Left lung (tissue), 10 donors: ENCODE measurements around the gene ITGA1. TPM values are rescaled to one million over a fixed set of nuclear protein-coding genes. Genes with fewer than 3 reads are reported as not detected.

Source experiments
- ATAC-seq: fragments of 200-7000 bp; cut with Tn5 transposase; one replicate; pipeline ENCODE4 v1.9.1; 2020; ENCODE audit warnings: moderate library complexity
- DNase-seq, 4 donors: peaks; one replicate each; pipeline ENCODE4 v3.0.0-alpha.2; 2013 to 2020
- H3K27ac ChIP-seq, 2 donors: fragments of 200-600 bp; sonication (generic) in 1 of 2; one replicate each; pipeline versions ENCODE4 v1.5.0 to v1.8.0; 2020 to 2021
- H3K27me3 ChIP-seq, 2 donors: fragments of 200-600 bp; sonication (generic) in 1 of 2; one replicate each; pipeline versions ENCODE4 v1.5.0 to v1.8.0; 2020 to 2021
- H3K36me3 ChIP-seq, 2 donors: fragments of 200-600 bp; sonication (generic) in 1 of 2; one replicate each; pipeline versions ENCODE4 v1.5.0 to v1.8.0; 2020 to 2021
- H3K4me1 ChIP-seq, 2 donors: fragments of 200-600 bp; one replicate each; pipeline ENCODE4 v1.8.0; 2021
- H3K4me3 ChIP-seq, 2 donors: fragments of 200-600 bp; sonication (generic) in 1 of 2; one replicate each; pipeline versions ENCODE4 v1.5.0 to v1.8.0; 2020 to 2021; ENCODE audit warnings: mild to moderate bottlenecking in 1 of 2
- H3K9me3 ChIP-seq, 2 donors: fragments of 200-600 bp; sonication (generic) in 1 of 2; one replicate each; pipeline versions ENCODE4 v1.5.0 to v1.8.0; 2020 to 2021
- CTCF ChIP-seq, 2 donors: fragments of 200-600 bp; sonication (generic) in 1 of 2; IDR thresholded peaks; one replicate each; pipeline versions ENCODE4 v1.5.0 to v1.8.0; 2021; ENCODE audit warnings: antibody characterized with exemption in 2 of 2
- intact Hi-C, 2 donors: fragments of 100-400 bp; cut with DNase I; formaldehyde crosslinking; loops; one replicate each; pipeline versions ENCODE4 v1.11.2 to v1.14.2; 2022
- polyA plus RNA-seq, 6 donors: library from polyadenylated mRNA; unstranded; fragments of 120-200 nt; gene quantifications; one replicate each; pipeline ENCODE4 v1.2.1, GENCODE V29; 2013; ENCODE audit not compliant: insufficient read length in 6 of 6
- total RNA-seq, 2 donors: library from RNA; stranded (reverse); fragmentation: NEBNext Ultra II Directional; extraction: Animal tissue kit (Norgen Biotek cat#: 25700); gene quantifications; one replicate each; pipeline ENCODE4 v1.2.1, GENCODE V29; 2021
- donor health status: DM: no; HTN: yes; CAD: no.
- donor health status: DM: no; HTN: no; CAD: no.

The ITGA1 gene
- total and polyA plus RNA-seq, 8 donors = 67.8 to 127 (median 88.2) TPM

DNA sequence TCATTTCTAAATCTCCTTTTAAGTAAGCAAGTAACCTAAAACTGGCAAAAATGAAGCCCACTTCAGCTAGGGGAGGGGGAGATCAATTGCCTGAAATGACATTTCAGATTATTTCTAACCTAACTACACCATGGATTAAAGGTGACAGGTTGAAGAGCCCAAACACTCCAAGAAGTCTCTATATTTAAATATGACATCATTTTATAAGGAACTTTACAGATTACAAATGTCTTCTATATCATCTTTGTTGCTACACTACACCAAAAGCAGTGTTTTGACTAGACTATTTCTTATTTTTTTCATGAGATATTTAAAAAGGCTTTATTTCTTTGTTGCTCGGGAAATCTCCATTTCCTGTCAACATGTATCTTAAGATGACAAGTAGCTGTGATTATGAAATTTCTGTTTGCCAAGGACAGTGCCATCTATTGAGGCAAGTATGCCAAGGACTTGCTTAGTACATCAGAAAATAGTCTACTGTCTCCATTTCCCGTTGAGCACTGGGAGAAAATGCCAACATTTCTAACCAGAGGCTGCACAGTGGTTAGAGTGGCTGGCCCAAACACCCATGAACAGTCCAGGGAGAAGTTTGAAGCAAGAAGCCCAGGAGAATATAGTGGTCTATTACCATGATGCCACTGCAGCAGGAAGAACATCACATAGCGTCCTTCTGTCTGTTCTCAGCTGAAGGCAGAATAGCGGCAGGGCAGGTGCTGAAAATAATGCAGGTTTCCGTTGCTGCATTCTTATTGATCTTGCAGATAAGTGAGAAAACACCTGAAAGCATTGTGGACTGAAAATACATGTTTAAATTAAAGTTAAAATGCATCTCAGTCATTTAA lies 108.1 kb downstream of the ITGA1 start:
- ATAC-seq (peak; percentile 16), DNase-seq (peak in 1 of 4 donors; percentile 42)
- H3K36me3 ChIP-seq = no peaks in the 10 kb centered on the region
- no peak overlapping the region for H3K4me3 ChIP-seq
- H3K27ac ChIP-seq = peak overlapping the region; percentile 35 to 60
- H3K4me1 ChIP-seq = peaks cover 6 to 21% of the 10 kb centered on the region in 2 donors
- no peaks in the 10 kb centered on the region for H3K9me3 ChIP-seq
- intact Hi-C loops = loop anchor here in 1 of 2 donors (10.0 kb wide), 1 partner anchor 91 kb away; no protein-coding TSS in a partner anchor
- H3K27me3 ChIP-seq = no peaks in the 10 kb centered on the region
- TF ChIP-seq CTCF (IDR thresholded peaks at IDR 0.05) = no peak

GRCh38 chr5:52896534-52897237 lies 109.0 kb downstream of the ITGA1 start:
- Histone ChIP-seq H3K4me3 (no peak overlapping the region), H3K36me3 (peaks cover 0 to 4% of the 10 kb centered on the region in 2 donors), H3K4me1 (peaks cover 6 to 21% of the 10 kb centered on the region in 2 donors), H3K27ac (no peak overlapping the region), H3K9me3 (no peaks in the 10 kb centered on the region), H3K27me3 (no peaks in the 10 kb centered on the region)
- no peak for TF ChIP-seq CTCF (IDR thresholded peaks at IDR 0.05)
- ATAC-seq (no peak), DNase-seq (no peak)
- intact Hi-C loops = loop anchor here in 1 of 2 donors (10.0 kb wide), 1 partner anchor 92 kb away; no protein-coding TSS in a partner anchor

DNA sequence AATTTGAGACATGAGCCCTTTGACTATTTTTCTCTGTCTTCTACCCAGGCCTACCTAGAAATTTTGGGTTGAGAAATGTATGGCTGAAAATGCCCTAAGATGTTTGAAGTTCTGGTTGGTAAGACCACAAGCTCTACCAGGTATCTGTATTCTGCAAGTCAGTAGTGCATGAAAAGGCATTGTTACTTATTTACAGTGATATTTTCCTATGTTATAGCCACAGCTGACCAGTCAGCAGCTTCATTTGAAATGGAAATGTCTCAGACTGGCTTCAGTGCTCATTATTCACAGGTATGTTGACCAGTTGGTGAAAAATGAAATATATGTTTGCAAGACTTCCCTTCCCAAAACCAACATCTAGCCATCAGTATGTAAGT lies 109.5 kb downstream of the ITGA1 start:
- intact Hi-C loops = loop anchor here in 1 of 2 donors (10.0 kb wide), 1 partner anchor 92 kb away; no protein-coding TSS in a partner anchor
- no peak for TF ChIP-seq CTCF (IDR thresholded peaks at IDR 0.05)

DNA sequence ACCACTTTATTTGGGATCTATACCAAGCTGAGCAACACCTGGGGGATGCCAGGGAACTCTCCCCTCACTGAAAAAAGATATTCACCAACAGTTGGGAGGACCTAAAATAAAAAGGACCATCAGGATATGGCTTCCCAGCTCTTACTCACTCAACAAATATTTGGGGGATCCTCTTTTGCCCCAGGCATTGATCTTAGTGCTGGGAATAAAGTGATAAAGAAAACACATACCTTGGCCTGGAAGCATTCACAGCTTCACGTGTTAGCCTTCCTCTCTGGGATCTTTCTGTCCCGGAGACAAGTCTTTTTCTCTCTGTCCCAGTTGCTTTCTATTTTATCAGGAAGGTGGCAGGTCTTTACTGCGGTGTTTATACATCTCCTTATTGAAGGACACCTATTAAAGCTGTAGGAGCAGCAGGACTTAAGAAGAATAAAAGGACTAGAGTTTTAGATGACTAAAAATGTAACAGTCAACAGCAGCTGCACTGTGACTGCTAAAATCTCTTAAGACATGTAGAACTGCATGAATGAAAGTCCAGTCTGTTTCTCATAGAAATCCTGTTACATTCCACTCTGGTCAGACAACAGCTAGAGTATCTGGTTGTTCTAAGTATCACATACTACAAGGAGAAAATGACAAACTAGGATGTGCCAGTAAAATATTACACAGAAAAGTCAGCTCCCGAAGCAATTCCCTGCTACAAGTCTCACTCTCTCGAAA lies 111.4 kb downstream of the ITGA1 start:
- ATAC-seq (no peak), DNase-seq (no peak)
- no peak overlapping the region for H3K4me3 ChIP-seq
- intact Hi-C loops = loop anchor here in 1 of 2 donors (10.0 kb wide), 1 partner anchor 94 kb away; no protein-coding TSS in a partner anchor
- TF ChIP-seq CTCF (IDR thresholded peaks at IDR 0.05) = no peak
- H3K9me3 ChIP-seq = no peaks in the 10 kb centered on the region
- H3K27ac ChIP-seq = no peak overlapping the region
- peaks cover 0 to 4% of the 10 kb centered on the region in 2 donors for H3K36me3 ChIP-seq
- H3K27me3 ChIP-seq = no peaks in the 10 kb centered on the region
- H3K4me1 ChIP-seq = peaks cover 3 to 8% of the 10 kb centered on the region in 2 donors

More for the DNA sequence above, 109.5 kb downstream of the ITGA1 start:
- no peak for DNase-seq
- peaks cover 3 to 16% of the 10 kb centered on the region in 2 donors for H3K4me1 ChIP-seq
- no peak overlapping the region for H3K27ac ChIP-seq
- H3K27me3 ChIP-seq = no peaks in the 10 kb centered on the region
- H3K4me3 ChIP-seq = no peak overlapping the region
- no peaks in the 10 kb centered on the region for H3K9me3 ChIP-seq
- no peak for ATAC-seq
- H3K36me3 ChIP-seq = peaks cover 0 to 4% of the 10 kb centered on the region in 2 donors
